Measurements from ENCODE around the gene RAD18.

DNA sequence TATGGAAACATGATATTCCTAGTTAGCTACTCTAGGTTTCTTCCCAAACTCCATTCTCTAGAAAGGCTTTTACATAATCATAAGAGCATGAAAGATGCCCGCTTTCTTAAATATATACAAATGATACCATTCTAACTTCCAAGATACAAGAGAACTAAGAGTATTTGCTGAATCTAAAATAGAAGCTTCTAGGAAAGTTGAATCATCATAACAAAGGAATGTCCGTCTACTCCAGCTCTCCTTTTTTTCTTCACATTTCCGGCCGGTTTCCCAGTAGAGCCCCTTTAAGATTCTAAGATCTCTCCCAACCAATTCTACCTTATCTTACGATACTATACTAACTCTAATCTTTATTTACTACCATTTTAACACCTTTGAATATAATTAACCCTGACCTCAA, 60.1 kb downstream of the RAD18 start:
- TF ChIP-seq GATA2 (CRISPR knock-in tag; IDR thresholded peaks at IDR 0.05): no peak
- TF ChIP-seq RAD21 (IDR thresholded peaks at IDR 0.05; ENCODE audit: low read length): no peak
- TF ChIP-seq, protein P1, sequence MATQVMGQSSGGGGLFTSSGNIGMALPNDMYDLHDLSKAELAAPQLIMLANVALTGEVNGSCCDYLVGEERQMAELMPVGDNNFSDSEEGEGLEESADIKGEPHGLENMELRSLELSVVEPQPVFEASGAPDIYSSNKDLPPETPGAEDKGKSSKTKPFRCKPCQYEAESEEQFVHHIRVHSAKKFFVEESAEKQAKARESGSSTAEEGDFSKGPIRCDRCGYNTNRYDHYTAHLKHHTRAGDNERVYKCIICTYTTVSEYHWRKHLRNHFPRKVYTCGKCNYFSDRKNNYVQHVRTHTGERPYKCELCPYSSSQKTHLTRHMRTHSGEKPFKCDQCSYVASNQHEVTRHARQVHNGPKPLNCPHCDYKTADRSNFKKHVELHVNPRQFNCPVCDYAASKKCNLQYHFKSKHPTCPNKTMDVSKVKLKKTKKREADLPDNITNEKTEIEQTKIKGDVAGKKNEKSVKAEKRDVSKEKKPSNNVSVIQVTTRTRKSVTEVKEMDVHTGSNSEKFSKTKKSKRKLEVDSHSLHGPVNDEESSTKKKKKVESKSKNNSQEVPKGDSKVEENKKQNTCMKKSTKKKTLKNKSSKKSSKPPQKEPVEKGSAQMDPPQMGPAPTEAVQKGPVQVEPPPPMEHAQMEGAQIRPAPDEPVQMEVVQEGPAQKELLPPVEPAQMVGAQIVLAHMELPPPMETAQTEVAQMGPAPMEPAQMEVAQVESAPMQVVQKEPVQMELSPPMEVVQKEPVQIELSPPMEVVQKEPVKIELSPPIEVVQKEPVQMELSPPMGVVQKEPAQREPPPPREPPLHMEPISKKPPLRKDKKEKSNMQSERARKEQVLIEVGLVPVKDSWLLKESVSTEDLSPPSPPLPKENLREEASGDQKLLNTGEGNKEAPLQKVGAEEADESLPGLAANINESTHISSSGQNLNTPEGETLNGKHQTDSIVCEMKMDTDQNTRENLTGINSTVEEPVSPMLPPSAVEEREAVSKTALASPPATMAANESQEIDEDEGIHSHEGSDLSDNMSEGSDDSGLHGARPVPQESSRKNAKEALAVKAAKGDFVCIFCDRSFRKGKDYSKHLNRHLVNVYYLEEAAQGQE (IDR thresholded peaks at IDR 0.05; ENCODE audit: low read depth, low read length): no peak
- TF ChIP-seq, protein P2, sequence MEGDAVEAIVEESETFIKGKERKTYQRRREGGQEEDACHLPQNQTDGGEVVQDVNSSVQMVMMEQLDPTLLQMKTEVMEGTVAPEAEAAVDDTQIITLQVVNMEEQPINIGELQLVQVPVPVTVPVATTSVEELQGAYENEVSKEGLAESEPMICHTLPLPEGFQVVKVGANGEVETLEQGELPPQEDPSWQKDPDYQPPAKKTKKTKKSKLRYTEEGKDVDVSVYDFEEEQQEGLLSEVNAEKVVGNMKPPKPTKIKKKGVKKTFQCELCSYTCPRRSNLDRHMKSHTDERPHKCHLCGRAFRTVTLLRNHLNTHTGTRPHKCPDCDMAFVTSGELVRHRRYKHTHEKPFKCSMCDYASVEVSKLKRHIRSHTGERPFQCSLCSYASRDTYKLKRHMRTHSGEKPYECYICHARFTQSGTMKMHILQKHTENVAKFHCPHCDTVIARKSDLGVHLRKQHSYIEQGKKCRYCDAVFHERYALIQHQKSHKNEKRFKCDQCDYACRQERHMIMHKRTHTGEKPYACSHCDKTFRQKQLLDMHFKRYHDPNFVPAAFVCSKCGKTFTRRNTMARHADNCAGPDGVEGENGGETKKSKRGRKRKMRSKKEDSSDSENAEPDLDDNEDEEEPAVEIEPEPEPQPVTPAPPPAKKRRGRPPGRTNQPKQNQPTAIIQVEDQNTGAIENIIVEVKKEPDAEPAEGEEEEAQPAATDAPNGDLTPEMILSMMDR (IDR thresholded peaks at IDR 0.05): no peak
- TF ChIP-seq POLR2AphosphoS5 (IDR thresholded peaks at IDR 0.05; ENCODE audit: low read depth, low read length): no peak
- TF ChIP-seq, protein P3, sequence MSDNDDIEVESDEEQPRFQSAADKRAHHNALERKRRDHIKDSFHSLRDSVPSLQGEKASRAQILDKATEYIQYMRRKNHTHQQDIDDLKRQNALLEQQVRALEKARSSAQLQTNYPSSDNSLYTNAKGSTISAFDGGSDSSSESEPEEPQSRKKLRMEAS (IDR thresholded peaks at IDR 0.05; ENCODE audit: low read depth): no peak
- TF ChIP-seq ELF1 (IDR thresholded peaks at IDR 0.05): no peak
- TF ChIP-seq RCOR1 (IDR thresholded peaks at IDR 0.05; ENCODE audit: low read length): no peak
- TF ChIP-seq, protein P4, sequence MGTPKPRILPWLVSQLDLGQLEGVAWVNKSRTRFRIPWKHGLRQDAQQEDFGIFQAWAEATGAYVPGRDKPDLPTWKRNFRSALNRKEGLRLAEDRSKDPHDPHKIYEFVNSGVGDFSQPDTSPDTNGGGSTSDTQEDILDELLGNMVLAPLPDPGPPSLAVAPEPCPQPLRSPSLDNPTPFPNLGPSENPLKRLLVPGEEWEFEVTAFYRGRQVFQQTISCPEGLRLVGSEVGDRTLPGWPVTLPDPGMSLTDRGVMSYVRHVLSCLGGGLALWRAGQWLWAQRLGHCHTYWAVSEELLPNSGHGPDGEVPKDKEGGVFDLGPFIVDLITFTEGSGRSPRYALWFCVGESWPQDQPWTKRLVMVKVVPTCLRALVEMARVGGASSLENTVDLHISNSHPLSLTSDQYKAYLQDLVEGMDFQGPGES (IDR thresholded peaks at IDR 0.05; ENCODE audit: low read depth, low read length): no peak

All from SK-N-SH (cell line).